OCI-LY7 (cell line): ENCODE data around the gene OSTC.

Experiments
- CTCF ChIP-seq: fragments of 200-600 bp; sonication (generic); conservative IDR thresholded peaks from 2 replicates; pipeline ENCODE4 v1.5.1; 2014; ENCODE audit warnings: mild to moderate bottlenecking, antibody characterized with exemption, low read length, moderate library complexity, mixed read lengths
- EZH2phosphoT487 ChIP-seq: fragments of 200-600 bp; sonication (generic); IDR thresholded peaks from 2 replicates; pipeline ENCODE4 v1.6.1; 2018; ENCODE audit warnings: low read depth, borderline replicate concordance, mild to moderate bottlenecking, mixed run types, antibody characterized with exemption, low read length, moderate library complexity, mixed read lengths

GRCh38 chr4:108703966-108704365, 53.6 kb downstream of the OSTC start:
- no peak for TF ChIP-seq EZH2phosphoT487
- TF ChIP-seq CTCF = no peak
